HG03060 (cell line): ENCODE results near the gene MFAP2.

Source experiments
- ATAC-seq: cut with Tn5 transposase; IDR thresholded peaks from one replicate; pipeline ENCODE4 v1.9.1; 2021; ENCODE audit warnings: low read depth, moderate number of reproducible peaks; ENCODE audit not compliant: unreplicated experiment

The MFAP2 gene, protein sequence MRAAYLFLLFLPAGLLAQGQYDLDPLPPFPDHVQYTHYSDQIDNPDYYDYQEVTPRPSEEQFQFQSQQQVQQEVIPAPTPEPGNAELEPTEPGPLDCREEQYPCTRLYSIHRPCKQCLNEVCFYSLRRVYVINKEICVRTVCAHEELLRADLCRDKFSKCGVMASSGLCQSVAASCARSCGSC

DNA sequence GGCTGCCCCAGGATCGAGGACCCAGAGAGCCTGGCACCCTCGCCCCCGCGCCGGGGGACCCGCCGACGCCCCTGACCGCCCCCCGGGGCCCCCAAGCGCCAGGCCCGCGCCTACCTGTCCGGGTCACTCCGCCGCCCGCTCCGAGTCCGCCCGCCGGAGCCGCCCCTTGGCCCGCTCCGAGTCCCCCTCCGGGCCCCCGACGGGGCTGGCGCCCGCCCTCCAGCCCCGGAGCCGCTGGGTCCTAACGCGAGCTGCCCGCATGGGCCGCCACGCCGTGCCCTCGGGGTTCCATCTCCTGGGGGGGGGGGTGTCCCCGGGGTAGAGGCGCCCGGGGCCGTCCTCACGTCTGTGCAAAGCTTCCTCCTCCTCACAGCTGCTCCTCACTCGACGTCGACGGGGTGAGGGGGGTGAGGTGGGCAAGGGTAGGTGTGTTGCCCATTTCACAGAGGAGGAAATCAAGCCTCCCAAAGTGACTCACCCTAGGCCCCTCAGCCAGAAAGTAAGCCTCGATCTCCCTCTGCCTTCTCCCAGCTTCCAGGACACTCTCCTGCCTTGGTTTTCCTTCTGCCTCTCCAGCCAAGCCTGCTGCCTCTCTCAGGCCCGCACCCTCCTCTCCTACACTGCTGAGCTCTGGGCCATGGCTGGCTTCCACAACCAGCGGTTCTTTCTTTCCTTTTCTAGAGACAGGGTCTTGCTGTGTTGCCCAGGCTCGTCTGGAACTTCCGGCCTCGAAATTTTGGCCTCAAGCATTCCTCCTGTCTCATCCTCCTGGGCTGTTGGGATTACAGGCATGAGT lies at the start of gene MFAP2:
MFAP2 (minus strand) TSS at position 148 of the 796 bp plus-strand sequence. CDS start 2,347 bp downstream, outside the sequence.
- ATAC-seq = no peak

DNA sequence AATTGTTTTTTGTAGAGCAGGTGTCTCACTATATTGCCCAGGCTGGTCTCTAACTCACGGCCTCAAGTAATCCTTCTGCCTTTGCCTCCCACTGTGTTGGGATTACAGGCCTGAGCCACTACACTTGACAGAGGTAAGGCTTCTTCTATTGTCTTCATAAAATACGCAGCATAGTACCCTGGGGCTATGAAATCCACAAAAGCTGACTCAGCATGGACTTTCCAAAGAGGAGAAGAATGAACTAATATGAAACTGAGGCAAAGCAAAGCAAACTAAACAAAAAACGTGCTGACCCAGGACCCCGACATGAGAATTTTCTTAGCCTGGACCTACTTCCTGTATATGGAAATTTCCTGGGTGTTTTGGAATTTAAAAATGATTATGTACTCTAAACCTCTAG lies 49.8 kb upstream of the MFAP2 start:
- no peak for ATAC-seq

DNA sequence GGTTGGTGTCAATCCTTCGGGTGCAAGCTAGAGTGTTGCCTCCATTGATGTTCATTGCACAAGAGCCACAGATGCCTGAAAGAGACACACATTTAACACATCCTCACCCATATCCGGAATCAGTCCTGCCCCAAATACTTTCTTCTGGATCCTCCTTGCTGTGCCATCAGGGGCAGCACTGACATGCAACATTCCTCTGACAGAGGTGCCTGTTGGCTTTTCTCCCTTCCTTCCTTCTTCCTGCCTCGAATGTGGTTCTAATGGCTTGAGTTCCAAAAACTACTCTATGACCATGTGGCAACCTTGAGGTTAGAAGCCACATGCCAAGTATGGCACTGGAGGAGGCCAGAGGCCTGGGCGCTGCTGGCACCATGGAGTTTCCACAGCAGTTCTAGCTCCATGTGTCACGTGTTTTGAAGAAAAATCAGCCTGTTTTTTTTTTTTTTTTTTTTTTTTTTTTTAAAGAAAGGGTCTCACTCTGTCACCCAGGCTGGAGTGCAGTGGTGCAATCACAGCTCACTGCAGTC lies 48.3 kb upstream of the MFAP2 start:
- ATAC-seq = no peak

DNA sequence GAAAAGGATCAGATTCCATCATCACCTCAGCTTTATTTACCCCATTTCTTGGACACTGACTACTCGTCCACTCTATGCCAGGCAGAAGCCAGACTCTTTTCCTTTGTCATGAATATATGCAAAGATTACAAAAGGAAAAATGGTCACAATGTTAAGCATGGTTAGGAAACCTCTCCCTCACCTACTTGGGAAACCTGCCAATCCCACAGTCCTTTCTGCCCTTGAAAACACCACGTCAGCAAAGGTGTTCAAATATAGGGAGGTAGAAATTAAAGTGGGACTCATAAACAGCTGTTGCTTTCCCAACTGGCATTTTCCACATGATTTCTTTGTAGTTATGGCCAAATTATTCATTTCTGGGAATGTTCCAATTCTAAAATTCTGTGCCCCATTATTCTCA lies 47.5 kb upstream of the MFAP2 start:
- no peak for ATAC-seq

DNA sequence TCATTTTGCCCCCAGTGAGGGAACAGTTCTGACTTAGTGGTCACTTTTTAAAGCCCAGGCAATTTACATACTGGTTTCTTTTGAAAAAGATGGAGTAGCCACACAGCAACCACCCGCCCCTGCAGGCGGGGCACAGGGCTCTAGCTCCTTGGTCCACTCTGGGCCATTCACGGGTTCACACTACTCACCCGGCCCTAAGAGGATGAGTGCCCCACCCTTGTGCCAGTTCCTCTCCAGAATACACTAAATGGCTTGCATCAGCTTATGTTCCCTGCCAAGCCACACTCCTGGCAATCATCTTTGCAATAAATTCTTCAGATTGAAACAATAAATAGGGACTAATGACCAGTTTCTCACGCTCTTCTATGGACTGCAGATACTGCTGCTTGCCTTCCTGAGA lies 47.0 kb upstream of the MFAP2 start:
- no peak for ATAC-seq

DNA sequence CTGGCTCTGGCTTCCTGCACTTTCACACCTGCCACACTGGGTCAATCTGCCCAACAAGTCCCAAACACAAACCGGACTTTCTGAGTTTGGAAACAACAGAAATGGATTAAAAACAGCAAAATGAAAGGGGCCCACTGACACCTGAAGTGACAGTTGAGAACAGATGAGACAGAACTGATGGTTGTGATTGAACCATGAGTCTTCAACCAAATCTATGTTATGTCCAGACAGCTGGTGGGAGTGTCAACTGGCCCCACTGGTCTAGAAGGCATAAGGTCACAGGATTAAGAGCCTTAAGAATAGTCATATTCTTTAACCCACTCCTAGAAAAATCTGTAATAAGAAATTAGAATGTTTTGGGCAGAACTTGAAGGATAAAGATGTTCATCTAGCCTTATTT lies 44.3 kb upstream of the MFAP2 start:
- no peak for ATAC-seq

DNA sequence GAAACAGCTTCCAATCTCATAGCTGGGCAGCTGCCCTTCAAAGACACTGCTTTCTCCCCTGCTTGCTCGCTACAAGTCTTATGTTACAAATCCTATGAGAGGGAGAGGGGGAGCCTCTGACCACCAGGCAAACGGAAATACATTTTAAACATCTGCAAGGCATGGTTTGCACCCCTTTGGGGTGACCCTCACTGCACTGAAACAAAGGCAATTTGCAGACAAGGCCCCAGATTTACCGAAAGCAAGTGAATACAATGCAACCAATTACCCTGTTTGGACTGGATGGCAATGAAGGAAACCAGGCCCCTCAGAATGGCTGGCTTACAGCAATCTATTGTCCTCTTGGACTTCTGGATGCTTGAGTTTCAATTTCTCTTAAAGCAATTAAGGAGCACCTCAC lies 43.2 kb upstream of the MFAP2 start:
- no peak for ATAC-seq

DNA sequence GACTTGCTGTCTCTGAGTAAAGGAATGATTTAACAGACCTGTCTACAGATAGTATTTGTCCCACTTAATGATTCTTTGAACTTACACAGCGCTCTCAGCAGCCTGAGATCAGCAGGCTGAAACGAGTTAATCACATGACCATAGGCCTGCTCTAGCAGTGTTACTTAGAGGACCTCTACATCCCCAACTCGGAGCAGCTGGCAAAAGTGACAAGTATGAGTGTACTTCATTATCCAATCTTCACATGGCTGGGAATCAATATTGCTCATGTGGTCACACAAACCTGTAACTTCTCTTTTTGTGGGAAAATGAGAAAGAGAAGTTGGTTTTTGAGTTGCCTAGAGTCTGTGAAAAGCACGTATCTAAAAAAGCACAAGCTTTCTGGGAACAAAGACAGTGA lies 42.7 kb upstream of the MFAP2 start:
- ATAC-seq = peak; percentile 48

DNA sequence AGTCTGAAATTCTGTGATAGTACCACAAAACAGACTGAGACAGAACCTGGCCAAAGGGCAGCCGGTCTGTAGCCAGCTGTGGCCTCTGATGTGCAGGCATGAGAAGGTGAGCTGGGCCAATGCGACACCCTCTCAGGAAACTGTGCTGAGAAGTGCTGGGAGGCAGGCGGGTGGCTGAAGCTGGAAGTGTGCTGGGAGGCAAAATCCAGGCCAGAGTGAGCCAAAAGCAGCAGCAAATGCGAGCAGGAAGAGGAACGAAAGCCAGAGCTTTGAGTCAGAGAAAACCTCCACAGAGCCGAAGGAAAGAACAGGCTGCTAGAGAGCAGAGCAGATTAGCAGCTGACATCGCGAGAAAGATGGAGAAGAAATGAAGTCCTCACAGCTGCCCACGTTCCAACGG lies 41.5 kb upstream of the MFAP2 start:
- no peak for ATAC-seq

DNA sequence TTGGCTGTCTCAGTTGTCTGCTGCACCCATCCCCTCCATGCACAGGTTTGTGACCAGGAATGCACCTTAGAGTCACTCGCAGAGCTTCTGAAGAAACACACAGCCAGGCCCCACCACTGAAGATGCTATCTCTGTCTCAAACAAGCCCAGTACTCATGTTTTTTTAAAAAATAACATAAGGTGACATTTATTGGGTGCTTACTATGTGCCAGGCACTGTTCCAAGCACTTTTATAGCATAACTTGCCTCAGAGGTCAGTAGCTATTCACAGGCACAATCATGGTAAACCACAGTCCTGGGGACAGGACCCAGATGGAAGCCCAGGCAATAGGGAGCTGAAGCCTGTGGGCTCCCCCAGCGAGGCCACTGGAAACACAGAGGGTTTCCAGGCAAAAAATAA lies 40.1 kb upstream of the MFAP2 start:
- ATAC-seq = no peak

DNA sequence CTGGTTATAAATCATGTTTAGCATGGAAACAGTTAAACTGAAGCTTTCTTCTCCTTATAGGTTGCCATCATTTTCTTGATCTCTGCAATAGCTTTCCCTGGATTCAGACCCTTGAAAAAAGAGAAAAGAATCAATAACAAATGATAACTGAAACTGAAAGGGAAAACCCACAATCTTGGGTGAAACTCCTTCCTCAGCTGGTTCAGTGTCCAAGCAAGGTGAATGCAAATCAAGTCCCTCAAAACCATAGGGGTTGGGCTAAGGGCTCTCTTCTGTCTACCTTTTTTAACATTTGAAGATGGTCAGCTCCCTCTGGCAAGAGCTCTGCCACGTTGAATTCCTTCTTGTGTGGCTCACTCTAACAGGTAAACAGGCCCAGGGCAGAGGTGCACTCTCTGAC lies 38.4 kb upstream of the MFAP2 start:
- ATAC-seq = no peak

DNA sequence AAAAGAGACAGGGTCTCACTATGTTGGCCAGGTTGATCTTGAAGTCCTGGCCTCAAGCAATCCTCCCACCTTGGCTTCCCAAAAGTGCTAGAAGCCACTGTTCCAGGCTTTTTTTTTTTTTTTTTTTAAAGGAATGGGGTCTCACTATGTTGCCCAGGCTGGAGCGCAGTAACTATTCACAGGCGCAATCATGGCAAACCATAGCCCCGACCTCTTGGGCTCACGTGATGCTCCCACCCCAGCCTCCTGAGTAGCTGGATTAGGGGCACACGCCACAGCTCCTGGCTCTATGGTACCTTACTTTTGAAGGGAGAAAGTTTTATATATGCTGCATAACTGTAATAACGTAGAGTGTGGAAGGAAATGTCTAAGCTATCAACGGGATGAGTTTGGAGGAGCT lies 37.0 kb upstream of the MFAP2 start:
- no peak for ATAC-seq

DNA sequence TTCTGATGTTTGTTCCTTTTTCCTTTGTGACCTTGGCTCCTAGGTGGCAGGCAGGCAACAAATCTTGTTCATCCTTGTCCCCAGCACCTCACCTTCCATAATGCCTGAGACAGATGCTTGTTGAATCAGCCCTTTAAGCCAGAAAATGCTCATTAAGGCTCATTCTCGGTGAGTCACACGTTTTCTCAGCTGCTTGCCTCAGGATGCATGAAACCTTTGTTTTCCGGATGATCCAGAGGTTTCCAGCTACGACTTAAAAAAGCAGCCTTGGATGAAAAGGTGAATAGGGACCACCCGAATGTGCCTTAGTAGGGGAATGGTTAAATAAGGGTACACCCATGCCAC lies 35.9 kb upstream of the MFAP2 start:
- no peak for ATAC-seq

DNA sequence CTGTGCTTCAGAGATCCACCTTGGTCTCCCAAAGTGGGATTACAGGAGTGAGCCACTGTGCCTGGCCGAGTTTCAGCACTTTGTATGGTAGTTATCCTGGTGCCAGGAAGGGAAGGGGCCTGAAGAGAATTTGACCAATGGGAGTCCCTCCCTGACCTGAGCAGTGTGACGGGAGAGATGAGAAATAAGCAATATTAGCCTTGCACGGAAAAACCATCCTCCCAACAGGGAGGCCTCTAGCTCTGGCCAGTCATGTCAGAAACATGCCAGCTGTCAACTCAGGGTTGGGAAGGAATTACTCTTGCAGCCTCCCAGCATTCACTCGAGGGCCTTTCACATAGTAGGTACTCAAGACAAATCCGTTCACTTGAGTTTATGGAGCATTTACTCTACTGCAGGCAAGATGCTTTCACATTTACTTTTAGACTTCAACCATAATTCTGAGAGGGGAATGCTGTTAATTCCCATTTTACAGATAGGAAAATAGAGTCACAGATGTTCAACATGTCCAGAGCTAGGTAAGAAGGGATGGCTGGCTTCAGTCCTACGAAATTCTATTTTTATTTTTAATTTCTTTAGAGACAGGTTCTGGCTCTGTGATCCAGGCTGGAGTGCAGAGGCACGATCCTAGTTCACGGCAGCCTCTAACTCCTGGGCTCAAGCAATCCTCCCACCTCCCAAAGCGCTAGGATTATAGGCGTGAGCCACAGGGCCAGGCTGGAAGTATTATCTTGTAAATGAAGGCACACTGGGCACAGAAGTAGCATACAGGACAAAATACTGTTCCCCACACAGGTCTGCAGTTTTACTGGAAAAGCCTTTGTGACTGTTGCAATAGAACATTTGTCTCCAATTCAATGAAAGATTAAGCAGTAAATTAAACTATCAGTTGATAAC lies 34.5 kb upstream of the MFAP2 start:
- no peak for ATAC-seq

DNA sequence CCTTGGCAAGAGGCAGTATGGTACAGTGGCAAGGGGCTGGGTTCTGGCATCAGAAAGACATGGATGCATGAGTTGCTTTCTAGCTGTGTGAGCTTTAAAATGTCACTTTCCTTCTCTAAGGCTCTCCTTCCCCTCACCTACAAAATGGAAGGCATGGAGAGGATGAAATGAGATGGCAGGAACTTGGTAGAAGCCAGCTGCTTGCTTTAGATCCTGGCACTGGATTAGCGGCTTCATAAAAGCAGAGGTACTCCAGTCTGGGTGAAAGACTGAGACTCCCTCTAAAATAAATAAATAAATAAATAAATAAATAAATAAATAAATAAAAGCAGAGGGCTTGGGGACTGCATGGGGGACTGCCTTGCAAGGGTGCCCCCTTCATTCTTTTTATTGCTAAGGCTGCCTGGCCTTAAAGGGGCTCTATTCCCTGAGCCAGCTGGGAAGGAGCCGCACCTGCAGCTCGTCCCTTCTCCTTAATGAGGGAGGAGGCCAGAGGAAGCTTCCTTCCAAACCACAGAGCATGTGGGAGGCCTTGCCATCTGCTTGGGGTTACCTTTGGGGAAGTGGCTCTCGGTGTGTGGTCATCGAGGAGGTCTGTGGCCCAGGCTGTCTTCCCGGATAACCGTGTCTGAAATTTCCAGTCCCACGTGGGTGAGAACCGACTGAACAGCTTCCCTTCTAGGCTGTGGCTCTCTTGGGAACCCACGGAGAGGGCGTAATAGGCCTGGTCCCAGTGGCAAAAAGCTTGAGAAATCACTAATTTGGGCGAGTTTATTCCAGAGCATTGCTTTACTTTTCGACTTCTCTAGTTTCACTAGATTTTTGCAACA lies 33.3 kb upstream of the MFAP2 start:
- ATAC-seq = no peak

DNA sequence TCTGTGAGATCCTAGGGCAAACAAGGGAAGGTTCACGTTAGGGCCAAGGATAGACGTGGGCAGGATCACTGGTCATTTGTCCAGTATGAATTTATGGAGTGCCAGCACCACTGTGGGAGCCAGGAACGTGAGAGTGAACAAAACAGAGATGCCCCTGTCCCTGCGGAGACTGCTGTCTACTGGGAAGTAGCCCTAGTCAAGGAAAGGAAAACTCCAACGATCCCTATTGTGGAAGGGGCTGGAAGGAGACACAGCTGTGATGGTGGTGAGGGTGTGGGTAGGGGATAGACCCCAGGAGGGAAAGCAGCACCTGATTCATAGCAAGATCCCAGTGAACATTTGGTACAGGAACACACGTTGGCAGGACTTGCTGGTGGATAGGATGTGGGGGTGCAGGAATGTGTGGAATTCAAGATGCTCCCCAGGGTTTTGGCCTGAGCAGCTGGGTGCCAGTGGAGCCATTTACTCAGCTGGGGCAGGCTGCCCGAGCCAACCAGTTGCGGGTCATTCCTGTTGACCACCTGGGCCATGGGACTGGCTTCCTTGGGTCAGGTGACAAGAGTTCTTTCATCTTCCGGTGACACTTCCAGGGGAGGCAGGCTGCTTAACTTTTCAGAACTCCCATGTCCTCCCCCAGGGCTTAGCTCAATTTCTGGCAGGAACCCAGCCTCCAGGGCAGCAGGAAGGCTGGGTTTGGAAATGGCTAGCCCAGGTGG lies 32.5 kb upstream of the MFAP2 start:
- ATAC-seq = no peak

DNA sequence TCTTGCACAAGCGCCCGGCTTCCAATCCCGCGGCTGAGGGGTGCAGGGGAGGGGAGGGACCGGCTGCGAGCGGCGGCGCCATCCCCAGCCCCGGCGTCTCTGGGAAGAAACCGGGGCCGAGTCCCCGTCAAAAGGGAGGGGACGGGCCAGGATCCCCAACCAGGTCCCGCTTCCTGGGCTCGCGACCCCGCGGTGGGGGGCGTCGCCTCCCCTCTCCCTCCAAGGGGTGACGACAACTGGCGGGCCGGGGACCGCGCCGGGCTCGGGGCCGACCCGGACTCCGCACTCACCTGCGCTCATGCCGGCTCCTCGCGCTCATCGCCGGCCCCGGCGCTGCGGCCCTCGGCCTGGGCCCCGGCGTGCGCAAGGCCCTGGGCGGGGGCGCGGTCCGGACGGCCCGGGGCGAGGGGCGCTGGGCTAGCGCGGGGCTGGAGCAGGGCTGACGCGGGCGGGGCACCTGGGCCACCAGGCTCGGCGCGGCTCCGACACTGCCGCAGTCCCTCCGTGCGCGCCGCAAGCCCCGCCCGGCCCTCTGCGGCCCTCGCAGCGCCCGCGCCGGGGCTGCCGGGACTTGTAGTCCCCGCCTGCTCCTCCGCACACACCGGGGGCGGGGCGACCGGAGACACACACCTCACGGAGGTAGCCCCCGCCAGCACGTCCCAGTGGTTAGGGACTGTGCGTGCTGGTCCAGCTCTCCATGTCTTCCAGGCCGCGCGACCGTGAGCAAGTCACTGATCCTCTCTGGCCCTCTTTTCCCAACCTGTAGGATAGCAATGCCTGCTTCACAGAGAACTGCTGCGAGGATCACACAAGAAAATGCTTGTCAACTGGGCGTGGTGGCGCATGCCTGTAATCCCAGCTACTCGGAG lies 31.3 kb upstream of the MFAP2 start, which contains the start of gene ATP13A2:
ATP13A2 (minus strand) TSS at position 490 of the 869 bp plus-strand sequence; CDS start at position 300, 190 bp downstream.
- no peak for ATAC-seq

DNA sequence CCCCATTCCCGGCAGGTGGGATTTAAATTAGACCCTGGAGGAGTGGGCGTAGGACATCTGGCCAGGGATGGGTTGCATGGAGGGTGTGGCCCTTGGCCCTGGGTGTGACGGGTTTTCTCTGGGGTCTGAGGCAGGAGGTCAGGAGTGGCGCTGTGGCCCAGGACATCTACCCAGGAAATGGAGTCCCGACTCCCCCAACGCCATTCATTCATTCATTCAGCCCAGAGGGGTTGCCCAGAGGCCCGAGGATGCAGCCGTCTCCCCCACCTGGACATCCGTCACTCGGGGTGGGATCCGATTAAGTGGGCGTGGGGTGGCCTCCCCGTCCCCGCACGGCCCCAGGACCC lies 30.6 kb upstream of the MFAP2 start:
- no peak for ATAC-seq

DNA sequence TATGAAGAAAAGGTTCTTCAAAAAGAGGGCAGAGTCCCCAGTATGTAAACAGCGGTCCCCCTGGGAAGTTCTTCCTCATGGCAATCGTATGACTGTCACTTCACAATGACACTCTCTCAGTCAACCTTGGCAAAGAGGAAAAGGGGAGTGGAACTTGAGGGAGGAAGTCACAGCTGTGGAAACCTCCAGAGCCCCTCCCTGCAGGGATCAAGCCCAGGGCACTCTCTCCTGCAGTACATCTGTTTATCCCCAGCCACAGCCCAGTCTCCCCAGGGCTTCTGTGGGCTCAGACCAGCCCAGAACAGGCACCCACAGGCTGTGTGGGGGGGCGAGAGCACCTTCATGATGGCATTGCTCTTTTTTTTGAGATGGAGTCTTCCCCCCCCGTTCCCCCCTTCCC lies 29.3 kb upstream of the MFAP2 start:
- no peak for ATAC-seq
